Adrenal gland (tissue), 12 donors: ENCODE data around the gene DNM1L. TPM values are rescaled to one million over a fixed set of nuclear protein-coding genes. Genes with fewer than 3 reads are reported as not detected.
A peak's percentile ranks its signal among the peaks of the same experiment; 100 is the strongest.

Source experiments
- DNase-seq, 7 donors: peaks; one replicate each; pipeline ENCODE4 v3.0.0-alpha.2; 2019 to 2020
- H3K27ac ChIP-seq, 5 donors: fragments of 200-600 bp; sonication (generic) in 4 of 5; 1 replicate in 3 of 5; 2 replicates in 2 of 5; pipeline versions ENCODE4 v1.5.1 to v1.8.0; 2016 to 2020; ENCODE audit warnings: mild to moderate bottlenecking in 1 of 5
- H3K27me3 ChIP-seq: fragments of 200-600 bp; 2 replicates; pipeline ENCODE4 v1.8.0; 2021
- H3K36me3 ChIP-seq, 2 donors: fragments of 200-600 bp; replicated peaks in 1 of 2; 1 replicate in 1 of 2; 2 replicates in 1 of 2; pipeline versions ENCODE4 v1.5.1 to v1.8.0; 2018 to 2022
- H3K4me1 ChIP-seq, 2 donors: fragments of 200-600 bp; replicated peaks in 1 of 2; 1 replicate in 1 of 2; 2 replicates in 1 of 2; pipeline versions ENCODE4 v1.5.1 to v1.8.0; 2018 to 2021
- H3K4me3 ChIP-seq, 4 donors: fragments of 200-600 bp; sonication (generic) in 3 of 4; one replicate each; pipeline ENCODE4 v1.5.1; 2016 to 2018
- H3K9me3 ChIP-seq, 3 donors: fragments of 200-600 bp; sonication (generic) in 1 of 3; replicated peaks in 1 of 3; 1 replicate in 2 of 3; 2 replicates in 1 of 3; pipeline versions ENCODE4 v1.5.1 to v1.8.0; 2016 to 2021
- CTCF ChIP-seq, 6 experiments: fragments of 450-650 bp in 4 of 6; fragments of 200-600 bp in 2 of 6; sonication (generic) in 1 of 6; IDR thresholded peaks; 1 replicate in 5 of 6; 2 replicates in 1 of 6; pipeline versions ENCODE4 v1.5.1 to v1.8.0; 2016 to 2021; ENCODE audit warnings: antibody characterized with exemption in 6 of 6, mild to moderate bottlenecking in 2 of 6, moderate library complexity in 1 of 6
- POLR2A ChIP-seq, 2 donors: fragments of 450-650 bp; IDR thresholded peaks; one replicate each; pipeline ENCODE4 v1.6.1; 2017; ENCODE audit warnings: antibody characterized with exemption in 2 of 2, mild to moderate bottlenecking in 2 of 2, moderate library complexity in 1 of 2
- WGBS, 4 donors: extraction: QIAGEN DNeasy Blood & Tissue Kit in 2 of 4; methylation state at CpG; one replicate each; pipeline versions ENCODE4 v1.1.5 to v1.1.7; 2013 to 2017; 5-methylcytosine and 5-hydroxymethylcytosine counted together
- intact Hi-C, 2 donors: fragments of 100-400 bp; cut with DNase I; formaldehyde crosslinking; loops; one replicate each; pipeline versions ENCODE4 v1.14.1 to v1.15.0; 2022 to 2023
- polyA plus RNA-seq, 3 donors: library from polyadenylated mRNA; stranded (reverse); fragments of 200-250 nt in 2 of 3; fragments of 350-450 nt in 1 of 3; fragmentation: Illumina TruSeq in 1 of 3; extraction: RNeasy Lipid Tissue Mini Kit (QIAGEN cat#74804) in 1 of 3; gene quantifications; one replicate each; pipeline ENCODE4 v1.2.3, GENCODE V29; 2013 to 2014
- total RNA-seq, 9 donors: library from RNA; depleted of rRNA in 4 of 9; stranded (reverse); fragments of >200 nt in 4 of 9; fragments of 120-200 nt in 1 of 9; fragmentation: NEBNext Ultra II Directional in 1 of 9; extraction: Animal tissue kit (Norgen Biotek cat#: 25700) in 1 of 9; gene quantifications; one replicate each; pipeline versions ENCODE4 v1.1.0 to v1.2.4, GENCODE V29; 2013 to 2023
- donor health status: healthy with polysubstance abuse.
- donor health status: Bipolar disorder and iron deficiency.
- donor health status: DM: yes; HTN: yes; CAD: no.
- donor health status: DM: no; HTN: no; CAD: no.
- donor health status: DM: no; HTN: no; CAD: no.
- donor health status: DM: yes; HTN: yes; CAD: no.

Gene DNM1L
- total and polyA plus RNA-seq, 12 donors, result 25.3 to 78.1 (median 42.7) TPM

DNA sequence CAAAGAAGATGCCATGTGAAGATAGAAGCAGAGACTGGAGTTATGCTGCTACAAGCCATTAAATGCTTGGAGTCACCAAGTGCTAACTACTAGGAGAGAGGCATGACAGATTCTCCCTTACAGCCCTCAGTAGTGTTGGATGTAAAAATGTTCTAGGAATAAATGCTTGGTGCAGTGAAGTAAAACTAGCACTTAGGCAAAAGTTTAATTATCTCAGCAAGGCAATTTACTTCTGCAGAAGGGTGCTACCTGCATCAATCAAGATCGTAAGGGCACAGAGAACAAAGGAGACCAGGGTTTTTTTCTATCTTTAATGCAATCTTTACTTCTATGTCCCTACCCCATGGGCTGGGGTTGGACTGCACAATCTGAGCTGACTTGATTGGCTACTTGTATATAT is 9.5 kb upstream of the DNM1L start:
- Histone ChIP-seq H3K27ac (no peak overlapping the region), H3K36me3 (no peaks in the 10 kb centered on the region), H3K4me1 (no peaks in the 10 kb centered on the region), H3K9me3 (no peaks in the 10 kb centered on the region), H3K27me3 (no peaks in the 10 kb centered on the region), H3K4me3 (no peak overlapping the region)
- intact Hi-C loops, result loop anchor here in 1 of 2 donors (10.0 kb wide), 1 partner anchor 305 kb away; no protein-coding TSS in a partner anchor
- TF ChIP-seq POLR2A (IDR thresholded peaks at IDR 0.05) (no peak), CTCF (IDR thresholded peaks at IDR 0.05) (no peak)
- DNase-seq, result no peak
- WGBS, 4 donors, result 80 to 91% (median 89%) methylated on average over 1 of the region's 1 CpG

GRCh38 chr12:32671930-32672780 is 6.9 kb upstream of the DNM1L start:
- Histone ChIP-seq H3K4me3 (no peak overlapping the region), H3K4me1 (no peaks in the 10 kb centered on the region), H3K36me3 (no peaks in the 10 kb centered on the region), H3K27me3 (no peaks in the 10 kb centered on the region), H3K27ac (no peak overlapping the region), H3K9me3 (no peaks in the 10 kb centered on the region)
- intact Hi-C loops, result no loop called here
- TF ChIP-seq POLR2A (IDR thresholded peaks at IDR 0.05) (no peak), CTCF (IDR thresholded peaks at IDR 0.05) (peak; percentile 32 to 67 (median 60))
- WGBS, 4 donors, result 43 to 44% (median 43%) methylated on average over 11 of the region's 11 CpGs
- peak in 5 of 7 donors; percentile 32 to 61 (median 49) for DNase-seq

- no peak for DNase-seq
- no peaks in the 10 kb centered on the region for H3K27me3 ChIP-seq
- TF ChIP-seq CTCF (IDR thresholded peaks at IDR 0.05) (no peak), POLR2A (IDR thresholded peaks at IDR 0.05) (no peak)
- peak overlapping the region; percentile 71 to 95 (median 90) for H3K27ac ChIP-seq
- intact Hi-C loops, result no loop called here
- H3K4me3 ChIP-seq, result peak overlapping the region in 3 of 4 donors; percentile 49 to 79 (median 71)
- peaks cover 10 to 12% of the 10 kb centered on the region in 2 donors for H3K4me1 ChIP-seq
- H3K36me3 ChIP-seq, result no peaks in the 10 kb centered on the region
- H3K9me3 ChIP-seq, result no peaks in the 10 kb centered on the region
- WGBS, 4 donors, result 0 to 1% (median 0%) methylated on average over 14 of the region's 14 CpGs
Measured at GRCh38 chr12:32679920-32680237, 778 bp downstream of the DNM1L start.

DNA sequence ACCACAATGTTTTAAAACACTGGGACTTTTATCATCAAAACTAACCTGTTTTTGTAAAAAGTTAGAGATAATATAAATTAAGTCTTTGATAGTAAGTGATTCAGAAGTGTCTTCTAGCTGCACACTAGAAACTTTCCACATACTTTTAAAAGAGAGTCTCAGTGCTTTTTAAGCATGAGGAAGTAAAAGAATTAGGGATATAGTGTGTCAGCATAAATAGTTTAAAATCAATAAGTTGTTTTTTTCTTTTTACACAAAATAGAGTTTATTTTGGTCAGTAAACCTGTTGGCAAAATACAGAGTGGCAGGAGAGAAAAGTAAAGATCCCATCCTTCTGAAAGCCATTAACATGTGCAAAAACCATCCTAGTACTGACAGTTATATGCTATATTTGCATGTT is 1.7 kb downstream of the DNM1L start:
- no peak overlapping the region for H3K4me3 ChIP-seq

More for the DNA sequence above, 1.7 kb downstream of the DNM1L start:
- Histone ChIP-seq H3K36me3 (no peaks in the 10 kb centered on the region), H3K27me3 (no peaks in the 10 kb centered on the region), H3K27ac (peak overlapping the region in 3 of 5 donors; percentile 23 to 95 (median 90)), H3K4me1 (peaks cover 10 to 12% of the 10 kb centered on the region in 2 donors), H3K9me3 (no peaks in the 10 kb centered on the region)
- DNase-seq, result no peak
- TF ChIP-seq POLR2A (IDR thresholded peaks at IDR 0.05) (no peak), CTCF (IDR thresholded peaks at IDR 0.05) (no peak)
- intact Hi-C loops, result no loop called here
